Glutamatergic neuron (in vitro differentiated cells): Measurements from ENCODE around the gene MAP3K6. TPM values are rescaled to one million over a fixed set of nuclear protein-coding genes. Genes with fewer than 3 reads are reported as not detected.
A peak's percentile ranks its signal among the peaks of the same experiment; 100 is the strongest.

Source experiments
- DNase-seq: peaks from one replicate; pipeline ENCODE4 v3.0.0; 2022
- H3K27ac Mint-ChIP-seq: one replicate; pipeline ENCODE4 v1.8.0; 2020; ENCODE audit warnings: mild to moderate bottlenecking, mixed read lengths, inconsistent platforms; ENCODE audit not compliant: unreplicated experiment
- H3K27me3 Mint-ChIP-seq: one replicate; pipeline ENCODE4 v1.8.0; 2020; ENCODE audit warnings: mild to moderate bottlenecking, moderate library complexity, mixed read lengths, inconsistent platforms; ENCODE audit not compliant: unreplicated experiment
- H3K36me3 Mint-ChIP-seq: one replicate; pipeline ENCODE4 v1.8.0; 2020; ENCODE audit warnings: mild to moderate bottlenecking, mixed read lengths, inconsistent platforms; ENCODE audit not compliant: unreplicated experiment
- H3K4me1 Mint-ChIP-seq: one replicate; pipeline ENCODE4 v1.8.0; 2020; ENCODE audit warnings: mild to moderate bottlenecking, low read depth, mixed read lengths, inconsistent platforms; ENCODE audit not compliant: unreplicated experiment
- H3K4me3 Mint-ChIP-seq: one replicate; pipeline ENCODE4 v1.8.0; 2020; ENCODE audit warnings: mild to moderate bottlenecking, mixed read lengths, inconsistent platforms; ENCODE audit not compliant: unreplicated experiment
- H3K9me3 Mint-ChIP-seq: one replicate; pipeline ENCODE4 v1.8.0; 2020; ENCODE audit warnings: mild to moderate bottlenecking, moderate library complexity, mixed read lengths, inconsistent platforms; ENCODE audit not compliant: unreplicated experiment
- CTCF ChIP-seq: fragments of 200-600 bp; sonication (generic); IDR thresholded peaks from one replicate; pipeline ENCODE4 v1.5.0; 2021; ENCODE audit not compliant: partially characterized antibody, unreplicated experiment
- total RNA-seq: library from RNA; stranded (reverse); fragmentation: NEBNext Ultra II Directional; extraction: Animal tissue kit (Norgen Biotek cat#: 25700); gene quantifications from one replicate; pipeline ENCODE4 v1.2.1, GENCODE V29; 2021; ENCODE audit not compliant: unreplicated experiment

Gene MAP3K6
- total RNA-seq, 1 donor from 2014 or later, result 10.0 TPM

DNA sequence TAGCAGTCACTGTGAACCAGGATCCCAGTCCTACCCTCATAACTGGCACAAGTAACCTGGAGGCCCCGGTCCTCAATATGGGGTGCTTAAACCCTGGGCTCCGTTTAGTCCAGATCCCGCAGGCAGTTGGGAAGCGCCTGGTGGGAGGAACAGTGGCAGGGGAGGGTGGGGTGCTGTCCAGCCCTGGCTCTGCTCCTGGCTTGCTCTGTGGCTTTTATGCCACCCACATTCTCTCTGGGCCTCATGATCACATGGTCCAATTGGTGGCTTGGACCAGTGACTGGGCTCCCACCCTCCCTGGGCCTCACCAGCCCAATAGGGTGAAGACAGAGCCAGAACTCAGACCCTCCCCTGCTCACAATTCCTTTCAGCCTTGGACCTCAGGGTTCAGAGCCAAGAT is 13.5 kb upstream of the MAP3K6 start:
- DNase-seq, result no peak
- Mint-ChIP-seq H3K27ac (no peak overlapping the region), H3K4me1 (peaks cover 4% of the 10 kb centered on the region), H3K9me3 (peaks cover 3% of the 10 kb centered on the region), H3K36me3 (no peaks in the 10 kb centered on the region), H3K27me3 (peaks cover 10% of the 10 kb centered on the region), H3K4me3 (no peak overlapping the region)
- no peak for TF ChIP-seq CTCF

- Mint-ChIP-seq H3K36me3 (no peaks in the 10 kb centered on the region), H3K27ac (no peak overlapping the region), H3K4me3 (no peak overlapping the region), H3K9me3 (peaks cover 3% of the 10 kb centered on the region), H3K27me3 (peaks cover 10% of the 10 kb centered on the region), H3K4me1 (peaks cover 4% of the 10 kb centered on the region)
- TF ChIP-seq CTCF, result no peak
- DNase-seq, result no peak
Observed at GRCh38 chr1:27379564-27380122, 12.9 kb upstream of the MAP3K6 start.

DNA sequence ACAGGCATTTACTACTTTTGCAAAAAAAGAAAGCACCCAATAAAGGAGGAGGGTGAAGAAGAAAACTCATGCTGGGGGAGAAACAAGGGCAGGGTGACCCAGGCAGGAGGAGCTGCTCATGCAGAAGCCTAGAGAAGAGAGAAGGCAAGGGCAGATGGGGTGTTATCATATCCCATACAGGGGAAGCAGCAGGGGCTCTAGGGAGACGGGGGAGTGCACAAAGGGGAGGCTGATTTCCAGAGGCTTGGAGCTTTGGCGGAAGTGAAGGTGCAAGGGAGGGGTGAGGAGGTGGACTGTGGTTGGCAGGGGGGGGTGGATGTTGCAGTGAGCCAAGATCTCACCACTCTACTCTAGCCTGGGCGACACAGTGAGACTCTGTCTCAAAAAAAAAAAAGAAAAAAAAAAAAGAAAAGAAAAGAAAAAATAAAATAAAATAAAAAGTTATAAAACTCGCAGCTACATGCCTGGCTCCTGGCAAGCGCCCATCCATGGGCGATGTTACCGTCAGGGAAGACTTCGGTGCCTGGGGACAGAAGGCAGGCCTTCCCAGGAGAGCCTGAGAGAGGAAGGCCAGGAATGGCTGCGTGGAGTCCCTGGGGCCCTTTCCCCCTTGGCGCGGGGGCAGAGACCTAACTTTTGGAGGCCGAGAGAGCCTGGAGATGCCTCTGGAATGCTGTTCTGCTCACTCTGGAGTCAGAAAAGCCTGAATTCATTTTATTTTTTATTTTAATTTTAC is 11.2 kb upstream of the MAP3K6 start:
- TF ChIP-seq CTCF, result no peak
- H3K9me3 Mint-ChIP-seq, result peaks cover 3% of the 10 kb centered on the region
- no peak overlapping the region for H3K4me3 Mint-ChIP-seq
- no peaks in the 10 kb centered on the region for H3K36me3 Mint-ChIP-seq
- no peak for DNase-seq
- peaks cover 10% of the 10 kb centered on the region for H3K27me3 Mint-ChIP-seq
- peak overlapping the region; percentile 33 for H3K27ac Mint-ChIP-seq
- H3K4me1 Mint-ChIP-seq, result peaks cover 4% of the 10 kb centered on the region

GRCh38 chr1:27374362-27375086 is 7.8 kb upstream of the MAP3K6 start, which contains the start of gene FCN3:
Gene FCN3, minus strand, starts transcription at chr1:27374824. Its CDS starts 6 bp downstream, at chr1:27374818.
- Mint-ChIP-seq H3K4me3 (no peak within 1 kb of the TSS), H3K27ac (no peak within 1 kb of the TSS), H3K36me3 (no peaks in the 10 kb centered on the region), H3K27me3 (peaks cover 4% of the 10 kb centered on the region), H3K9me3 (peaks cover 3% of the 10 kb centered on the region), H3K4me1 (peaks cover 4% of the 10 kb centered on the region)
- no peak for TF ChIP-seq CTCF
- no peak for DNase-seq
